GM18870 (cell line): Measurements from ENCODE around the gene YTHDF2.
"Not testable (repeated sequence)": the region's sequence is repeated elsewhere in the genome, so short reads cannot be mapped to it uniquely, and the experiment has no call there.

Source experiments
- ATAC-seq: cut with Tn5 transposase; IDR thresholded peaks from one replicate; pipeline ENCODE4 v1.9.1; 2021; ENCODE audit warnings: moderate library complexity; ENCODE audit not compliant: unreplicated experiment

YTHDF2 gene

DNA sequence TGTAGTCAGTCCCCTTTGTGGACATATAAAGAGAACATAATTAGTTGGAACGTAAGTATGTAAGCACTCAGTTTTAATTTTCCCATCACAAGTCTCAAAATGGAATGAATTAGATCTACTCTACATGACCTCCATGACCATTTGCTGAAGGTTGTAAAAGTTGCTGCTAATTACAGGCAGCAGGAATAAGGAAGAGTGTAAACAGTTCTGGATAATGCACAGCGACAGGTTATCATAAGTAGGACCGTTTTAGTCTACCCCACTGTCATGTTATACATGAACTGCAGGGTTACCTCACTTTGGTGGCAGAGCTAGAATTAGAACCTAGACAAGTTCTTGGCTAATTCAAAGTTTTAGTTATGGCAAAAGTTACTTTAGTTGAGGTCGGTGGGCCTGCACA, 21.7 kb downstream of the YTHDF2 start:
- no peak for ATAC-seq

DNA sequence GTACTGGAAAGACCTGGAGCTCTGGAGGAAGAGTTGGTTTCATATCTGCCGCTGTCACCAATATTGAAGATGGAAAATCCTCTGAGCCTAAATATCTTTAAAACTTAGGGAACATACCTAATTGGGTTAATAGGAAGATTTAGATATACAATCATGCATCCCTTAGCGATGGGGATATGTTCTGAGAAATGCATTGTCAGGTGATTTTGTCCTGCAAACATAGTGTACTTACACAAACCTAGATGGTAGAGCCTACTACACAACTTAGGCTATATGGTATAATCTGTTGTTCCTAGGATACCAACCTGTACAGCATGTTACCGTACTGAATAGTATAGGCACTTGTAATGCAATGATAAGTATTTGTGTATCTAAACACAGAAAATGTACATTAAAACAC, 22.5 kb downstream of the YTHDF2 start:
- no peak for ATAC-seq

DNA sequence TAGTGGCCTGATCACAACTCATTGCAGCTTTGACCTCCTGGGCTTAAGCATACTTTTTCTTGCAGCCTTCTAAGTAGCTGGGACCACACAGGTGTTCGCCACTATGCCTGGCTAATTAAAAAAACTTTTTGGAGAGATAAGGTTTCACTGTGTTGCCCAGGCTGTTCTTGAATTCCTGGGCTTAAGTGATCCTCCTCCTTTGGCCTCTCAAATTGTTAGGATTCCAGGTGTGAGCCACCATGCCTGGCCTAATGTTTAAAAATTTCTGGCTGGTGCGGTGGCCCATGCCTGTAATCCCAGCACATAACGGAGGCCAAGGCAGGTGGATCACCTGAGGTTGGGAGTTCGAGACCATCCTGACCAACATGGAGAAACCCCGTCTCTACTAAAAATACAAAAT, 24.4 kb downstream of the YTHDF2 start:
- ATAC-seq, result no peak

DNA sequence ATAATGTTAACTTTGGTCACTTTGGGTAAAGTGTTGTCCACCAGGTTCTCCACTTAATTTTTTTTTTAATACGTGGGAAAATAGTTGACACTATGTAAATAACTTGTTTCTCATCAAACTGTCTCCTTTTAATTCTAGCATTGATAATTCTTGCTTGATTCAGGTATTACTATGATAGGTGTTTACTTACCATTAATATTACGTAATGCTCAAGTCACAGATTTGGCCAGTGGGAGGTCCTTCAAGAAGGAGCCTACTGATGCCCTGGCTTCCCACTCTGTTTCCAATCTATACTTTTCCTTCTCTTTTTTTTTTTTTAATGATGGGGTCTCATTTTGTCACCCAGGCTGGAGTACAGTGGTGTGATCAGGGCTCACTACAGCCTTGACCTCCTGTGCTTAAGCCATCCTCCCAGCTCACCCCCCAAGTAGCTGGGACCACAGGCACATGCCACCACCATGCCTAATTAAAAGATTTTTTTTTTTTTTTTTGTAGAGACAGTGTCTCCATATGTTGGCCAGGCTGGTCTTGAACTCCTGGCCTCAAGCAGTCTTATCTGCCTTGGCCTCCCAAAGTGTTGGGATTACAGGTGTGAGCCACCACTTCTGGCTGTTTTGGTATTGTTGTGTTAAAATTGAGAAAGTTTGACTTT, 29.9 kb downstream of the YTHDF2 start:
- no peak for ATAC-seq

DNA sequence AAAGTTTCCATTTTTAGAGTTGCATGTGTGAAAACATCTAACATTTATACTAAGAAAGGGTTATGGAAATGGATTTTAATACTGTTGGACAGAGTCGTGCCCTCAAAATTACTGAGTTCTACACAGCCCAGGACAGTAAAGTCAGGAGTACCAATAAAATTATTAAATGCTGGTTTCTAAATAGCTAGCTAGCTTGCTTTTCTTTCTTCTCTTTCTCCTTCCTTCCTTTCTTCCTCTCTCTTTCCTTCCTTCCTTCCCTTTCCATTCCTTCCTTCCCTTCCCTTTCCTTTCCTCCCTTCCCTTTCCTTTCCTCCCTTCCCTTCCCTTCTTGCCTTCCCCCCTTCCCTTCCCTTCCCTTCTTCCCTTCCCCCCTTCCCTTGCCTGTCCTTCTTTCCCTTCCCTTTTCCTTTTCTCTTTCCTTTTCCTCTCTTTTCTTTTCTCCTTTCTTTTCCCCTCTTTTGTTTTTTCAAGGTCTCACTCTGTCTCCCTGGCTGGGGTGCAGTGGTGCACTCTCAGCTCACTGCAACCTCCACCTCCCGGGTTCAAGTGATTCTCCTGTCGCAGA, 33.9 kb downstream of the YTHDF2 start:
- ATAC-seq, result no peak

DNA sequence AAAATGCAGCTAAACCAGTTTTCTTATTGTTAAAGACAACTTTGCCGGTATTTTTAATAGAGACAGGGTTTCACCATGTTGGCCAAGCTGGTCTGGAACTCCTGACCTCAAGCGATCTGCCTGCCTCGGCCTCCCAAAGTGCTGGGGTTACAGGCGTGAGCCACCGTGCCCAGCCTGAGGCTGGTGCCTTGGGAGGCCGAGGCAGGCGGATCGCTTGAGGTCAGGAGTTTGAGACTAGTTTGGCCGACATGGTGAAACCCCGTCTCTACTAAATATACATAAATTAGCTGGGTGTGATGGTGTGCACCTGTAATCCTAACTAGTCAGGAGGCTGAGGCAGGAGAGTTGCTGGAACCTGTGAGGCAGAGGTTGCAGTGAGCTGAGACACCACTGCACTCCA, 35.2 kb downstream of the YTHDF2 start:
- not testable (repeated sequence) for ATAC-seq

DNA sequence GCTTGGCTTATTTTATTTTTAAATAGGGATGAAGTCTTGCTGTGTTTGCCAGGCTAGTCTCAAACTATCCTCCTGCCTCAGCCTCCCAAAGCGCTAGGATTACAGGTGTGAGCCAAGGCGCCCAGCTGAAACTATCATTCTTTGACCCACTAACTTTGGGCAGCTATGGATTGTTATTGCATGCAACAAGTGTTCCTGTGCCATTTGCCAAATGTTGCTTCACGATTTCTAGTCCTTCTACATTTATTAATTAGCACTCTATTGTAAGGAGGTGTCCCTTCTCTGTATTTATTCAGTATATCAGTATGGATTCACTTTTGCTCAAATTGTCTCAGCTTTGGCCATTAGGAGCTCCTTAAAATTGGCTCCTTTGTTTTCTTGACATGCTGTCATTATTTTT, 36.4 kb downstream of the YTHDF2 start:
- no peak for ATAC-seq

DNA sequence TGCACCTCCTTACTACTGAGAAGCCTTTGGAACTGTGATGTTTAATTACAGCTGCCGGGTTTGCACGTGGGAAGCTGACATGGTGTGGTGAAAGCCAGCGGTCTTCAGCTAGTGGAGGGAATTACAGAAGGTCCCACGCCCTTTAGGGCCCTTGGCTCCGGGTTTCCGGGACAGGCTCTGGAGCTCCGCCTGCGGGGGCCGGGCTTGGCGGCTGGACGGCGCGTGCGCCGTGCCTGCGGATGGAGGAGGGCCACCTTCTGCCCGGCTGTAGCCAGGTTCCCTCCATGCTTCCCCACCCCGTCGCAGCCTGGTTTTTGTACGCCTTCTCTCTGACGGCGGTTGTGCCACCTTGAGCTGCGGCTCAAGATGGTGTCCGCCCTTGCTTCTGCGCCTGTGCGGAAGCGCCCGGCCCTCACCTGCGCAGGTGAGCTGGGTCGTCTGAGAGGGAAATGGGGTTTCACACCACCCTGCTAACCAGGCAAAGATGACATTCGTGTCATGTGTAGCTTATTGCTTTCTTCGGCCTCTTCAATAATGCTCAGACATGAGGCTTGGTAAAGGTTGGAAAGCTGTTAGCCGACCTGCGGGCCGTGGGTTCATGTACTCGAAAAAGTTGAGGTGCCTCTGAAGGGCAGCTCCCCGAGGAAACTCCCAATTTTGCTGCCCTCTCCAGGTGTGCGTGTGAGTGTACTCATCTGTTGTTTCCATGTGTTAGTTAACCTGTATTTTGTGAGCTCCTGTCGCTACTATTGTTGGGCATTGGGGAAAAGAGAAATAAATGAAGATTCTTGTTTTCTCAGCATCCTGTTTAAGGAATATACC, 38.6 kb downstream of the YTHDF2 start:
- ATAC-seq, result no peak

DNA sequence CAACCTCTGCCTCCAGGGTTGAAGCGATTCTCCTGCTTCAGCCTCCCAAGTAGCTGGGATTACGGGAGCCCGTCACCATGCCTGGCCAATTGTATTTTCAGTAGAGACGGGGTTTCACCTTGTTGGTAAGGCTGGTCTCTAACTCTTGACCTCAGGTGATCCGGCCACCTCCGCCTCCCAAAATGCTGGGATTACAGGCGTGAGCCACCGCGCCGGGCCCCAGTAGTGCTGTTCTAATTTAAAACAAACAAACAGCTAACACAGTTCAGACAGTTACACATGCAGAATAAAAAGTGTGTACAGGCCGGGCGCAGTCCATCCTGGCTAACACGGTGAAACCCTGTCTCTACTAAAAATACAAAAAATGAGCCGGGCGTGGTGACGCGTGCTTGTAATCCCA, 39.6 kb downstream of the YTHDF2 start:
- ATAC-seq, result no peak

DNA sequence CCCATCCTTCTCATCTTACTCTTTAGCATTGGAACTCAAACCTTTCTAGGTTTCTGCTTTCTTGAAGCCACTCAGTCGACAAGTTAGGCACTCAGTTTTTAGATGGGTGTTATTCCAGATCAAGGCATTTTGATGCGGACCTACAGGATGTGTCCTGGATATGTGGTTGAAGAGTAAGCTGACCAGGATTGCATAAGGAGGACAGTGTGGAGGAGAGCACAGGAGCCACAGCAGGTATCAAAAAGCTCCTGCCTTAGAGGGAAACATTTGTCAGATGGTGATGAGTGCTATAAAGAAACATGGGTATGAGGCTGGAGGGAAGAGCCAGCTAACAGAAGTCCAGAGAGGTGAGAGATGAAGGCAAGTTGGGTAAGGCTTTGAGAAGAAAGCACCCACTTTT, 41.3 kb downstream of the YTHDF2 start:
- ATAC-seq, result no peak

DNA sequence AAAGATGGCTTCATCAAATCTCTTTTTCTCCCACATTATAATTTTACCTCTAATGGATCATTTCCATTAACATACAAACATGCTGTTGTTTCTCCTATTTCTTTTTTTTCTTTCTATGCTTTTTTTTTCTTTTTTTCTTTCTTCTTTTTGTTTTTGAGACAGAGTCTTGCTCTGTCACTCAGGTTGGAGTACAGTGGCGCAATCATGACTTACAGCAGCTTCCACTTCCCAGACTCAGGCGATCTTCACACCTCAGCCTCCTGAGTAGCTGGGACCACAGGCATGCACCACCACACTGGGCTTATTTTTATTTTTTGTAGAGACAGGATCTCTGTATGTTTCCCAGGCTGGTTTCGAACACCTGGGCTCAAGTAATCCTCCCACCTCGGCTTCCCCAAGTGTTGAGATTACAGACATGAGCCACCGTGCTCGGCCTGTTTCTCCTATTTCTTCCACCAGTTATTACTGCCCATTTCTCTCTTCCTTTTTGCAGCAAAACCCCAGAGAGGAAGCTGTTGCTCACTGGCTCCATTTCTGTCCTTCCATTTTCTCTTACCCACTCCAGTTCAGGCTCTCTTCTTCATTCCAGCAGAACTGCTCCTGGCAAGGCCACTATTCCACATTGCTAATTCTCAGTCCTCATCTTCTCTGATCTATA, 43.1 kb downstream of the YTHDF2 start:
- no peak for ATAC-seq

DNA sequence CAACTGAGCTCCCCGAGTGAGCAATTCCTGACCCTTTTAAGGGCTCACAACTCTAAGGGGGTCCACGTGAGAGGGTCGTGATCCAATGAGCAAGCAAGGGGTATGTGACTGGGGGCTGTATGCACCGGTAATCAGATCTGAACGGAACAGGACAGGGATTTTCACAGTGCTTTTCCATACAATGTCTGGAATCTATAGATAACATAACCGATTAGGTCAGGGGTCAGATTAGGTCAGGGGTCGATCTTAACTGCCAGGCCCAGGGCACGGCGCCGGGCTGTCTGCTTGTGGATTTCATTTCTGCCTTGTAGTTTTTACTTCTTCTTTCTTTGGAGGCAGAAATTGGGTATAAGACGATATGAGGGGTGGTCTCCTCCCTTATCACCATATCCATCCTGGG, 44.6 kb downstream of the YTHDF2 start:
- no peak for ATAC-seq

DNA sequence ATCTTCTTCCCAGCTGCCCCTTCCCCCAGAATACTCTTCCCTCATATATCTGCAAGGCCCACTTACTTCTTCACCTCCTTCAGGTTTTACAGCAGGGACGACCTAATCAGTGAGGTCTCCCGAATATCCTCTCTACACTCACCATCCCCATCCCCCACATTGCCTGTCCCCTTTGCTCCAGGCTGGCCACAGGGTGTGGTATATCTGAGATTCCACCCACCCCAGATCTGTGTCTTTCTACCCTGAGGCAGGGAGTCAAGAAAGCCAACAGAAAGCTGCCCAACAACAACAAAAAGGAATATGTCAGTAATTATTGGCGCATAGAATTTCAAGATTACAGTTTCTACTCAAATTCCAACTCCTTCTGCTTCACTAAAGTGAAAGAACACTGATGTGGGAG, 45.3 kb downstream of the YTHDF2 start:
- no peak for ATAC-seq

DNA sequence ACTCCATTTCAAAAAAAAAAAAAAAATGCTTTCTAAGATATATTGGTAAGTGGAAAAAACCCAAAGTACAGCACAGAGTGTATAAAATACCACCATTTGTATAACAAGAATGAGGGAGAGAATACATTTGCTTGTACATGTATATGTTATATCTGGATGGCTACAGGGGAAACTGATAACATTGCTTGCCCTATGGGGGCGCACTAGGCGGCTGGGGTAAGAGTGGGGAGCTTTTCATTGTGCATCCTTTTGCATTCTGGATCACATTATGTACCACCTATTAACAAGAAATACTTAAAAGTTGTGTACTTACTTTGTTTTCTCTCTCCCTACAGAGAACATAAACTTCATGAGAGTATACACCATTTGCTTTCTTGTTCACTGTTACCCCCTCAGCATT, 46.6 kb downstream of the YTHDF2 start:
- ATAC-seq, result no peak

DNA sequence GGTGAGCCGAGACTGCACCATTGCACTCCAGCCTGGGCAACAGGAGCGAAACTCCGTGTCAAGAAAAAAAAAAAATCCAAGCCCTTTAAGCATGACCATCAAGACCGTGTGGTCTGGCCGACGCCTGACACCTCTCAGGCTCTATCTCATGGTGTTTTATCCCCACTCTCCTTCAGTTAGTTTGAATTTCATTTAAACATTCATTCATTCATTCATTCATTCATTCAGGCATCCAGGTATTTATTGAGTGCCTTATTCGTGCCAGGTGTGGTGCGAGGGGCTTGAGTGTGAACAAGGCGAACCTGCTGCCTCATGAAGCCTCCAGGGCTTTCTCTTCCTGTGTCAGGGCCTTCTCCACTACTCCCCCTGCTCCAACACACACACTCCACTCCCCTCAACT, 52.7 kb downstream of the YTHDF2 start:
- no peak for ATAC-seq

DNA sequence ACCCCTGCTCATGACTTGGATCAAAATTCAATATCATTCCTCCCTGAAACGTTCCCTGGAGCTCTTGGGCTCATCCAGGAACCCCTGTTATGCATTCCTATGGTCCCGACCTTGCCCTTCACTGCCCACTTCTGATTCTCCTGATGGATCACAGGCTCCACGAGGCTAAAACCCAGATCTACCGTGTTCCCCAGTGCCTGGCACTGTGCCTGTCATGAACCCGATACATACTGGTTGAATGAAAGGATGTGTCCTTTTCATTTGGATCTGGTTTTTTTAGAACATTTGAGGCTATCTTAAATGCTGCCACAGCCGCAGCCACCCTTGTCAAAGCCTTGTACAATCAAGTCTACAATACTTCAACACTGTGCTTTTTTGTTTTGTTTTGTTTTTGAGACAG, 53.1 kb downstream of the YTHDF2 start:
- ATAC-seq, result no peak

DNA sequence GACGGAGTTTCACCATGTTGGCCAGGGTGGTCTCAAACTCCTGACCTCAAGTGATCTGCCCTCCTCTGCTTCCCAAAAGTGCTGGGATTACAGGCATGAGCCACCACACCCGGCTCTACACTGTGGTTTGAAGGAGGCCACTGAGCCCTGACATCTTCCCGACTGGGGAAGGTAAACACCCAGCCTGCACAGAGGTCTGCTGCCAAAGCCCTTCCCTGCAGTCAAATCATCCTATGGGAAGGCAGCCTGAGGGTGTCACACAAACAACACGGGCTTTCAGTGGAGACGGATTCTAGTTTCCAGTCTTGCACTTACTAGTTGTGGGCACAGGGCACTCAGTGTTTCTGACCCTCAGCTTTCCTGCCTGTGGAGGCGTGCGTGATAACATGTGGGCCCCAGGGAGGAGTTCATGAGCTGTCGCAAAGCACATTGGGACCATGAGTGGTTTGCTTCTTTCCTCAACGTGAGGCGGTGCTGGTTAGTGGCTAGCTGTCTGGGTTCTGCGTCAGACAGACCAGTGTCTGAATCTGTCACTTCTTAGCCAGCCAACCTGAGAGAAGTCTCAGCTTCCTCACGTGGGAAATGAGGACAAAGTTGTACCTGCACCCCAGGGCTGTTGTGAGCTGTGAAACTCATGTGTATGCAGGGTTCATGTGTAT, 53.8 kb downstream of the YTHDF2 start:
- ATAC-seq, result no peak

DNA sequence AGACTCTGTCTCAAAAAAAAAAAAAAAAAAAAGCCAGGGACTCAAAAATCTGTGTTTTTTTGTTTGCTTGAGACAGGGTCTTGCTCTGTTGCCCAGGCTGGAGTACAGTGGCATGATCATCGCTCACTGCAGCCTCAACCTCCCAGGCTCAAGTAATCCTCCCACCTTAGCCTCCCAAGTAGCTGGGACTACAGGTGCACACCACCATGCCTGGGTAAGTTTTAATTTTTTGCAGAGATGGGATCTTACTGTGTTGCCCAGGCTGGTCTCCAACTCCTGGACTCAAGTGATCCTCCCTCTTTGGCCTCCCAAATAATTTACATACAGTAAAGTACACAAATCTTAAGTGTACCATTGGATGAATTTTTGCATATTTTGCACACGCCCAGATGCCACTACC, 55.2 kb downstream of the YTHDF2 start:
- not testable (repeated sequence) for ATAC-seq

DNA sequence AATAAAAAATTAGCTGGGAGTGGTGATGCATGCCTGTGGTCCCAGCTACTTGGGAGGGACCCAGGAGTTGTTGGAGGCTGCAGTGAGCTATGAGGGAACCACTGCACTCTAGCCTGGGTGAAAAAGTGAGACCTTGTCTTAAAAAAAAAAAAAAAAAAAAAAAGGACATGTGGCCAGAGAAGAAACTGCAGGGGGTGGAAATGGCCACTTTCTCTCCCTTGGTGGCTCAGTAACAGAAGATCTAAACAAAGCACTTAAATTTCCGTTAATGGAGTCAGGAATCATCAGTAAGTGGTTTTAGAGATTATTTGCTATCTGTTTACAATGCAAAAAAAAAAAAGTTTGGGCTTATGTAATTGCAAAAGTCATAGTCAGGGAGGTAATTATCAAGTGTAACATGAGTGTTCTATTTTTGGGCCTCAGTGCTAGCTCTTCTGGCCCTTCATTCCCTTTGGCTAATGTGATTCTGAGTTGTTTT, 55.9 kb downstream of the YTHDF2 start:
- no peak for ATAC-seq

DNA sequence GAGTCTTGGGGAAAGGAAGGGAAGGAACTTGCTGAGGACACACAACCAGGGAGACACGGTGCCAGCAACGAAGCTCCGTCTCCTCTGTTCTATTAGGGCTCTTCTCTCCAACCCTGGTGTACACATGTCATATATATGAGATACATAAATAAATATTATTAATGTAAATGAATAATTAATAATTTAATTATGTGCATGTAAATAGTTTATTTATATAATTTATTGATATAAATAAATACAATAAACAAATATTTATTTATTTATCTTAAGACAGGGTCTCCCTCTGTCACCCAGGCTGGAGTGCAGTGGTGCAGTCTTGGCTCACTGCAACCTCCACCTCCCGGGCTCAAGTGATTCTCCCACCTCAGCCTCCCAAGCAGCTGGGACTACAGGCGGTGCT, 57.8 kb downstream of the YTHDF2 start:
- ATAC-seq, result not testable (repeated sequence)
